Activated CD4-positive, alpha-beta T cell treated with anti-CD3 and anti-CD28 coated beads, Interleukin-2, Interleukin-6, amounts not matched to agents 100 ng/mL and 50 ng/mL, durations not matched to agents 16 hours and 8 hours (primary cell): ENCODE results near the gene AP5B1.
"Not testable (repeated sequence)": the region's sequence is repeated elsewhere in the genome, so short reads cannot be mapped to it uniquely, and the experiment has no call there.

Experiments used
- DNase-seq: peaks from one replicate; pipeline ENCODE4 v3.0.0-alpha.2; 2020

AP5B1 gene

GRCh38 chr11:65762169-65762568 lies 18.6 kb downstream of the AP5B1 start:
- DNase-seq = not testable (repeated sequence)

GRCh38 chr11:65745049-65745448 lies 35.7 kb downstream of the AP5B1 start:
- no peak for DNase-seq

DNA sequence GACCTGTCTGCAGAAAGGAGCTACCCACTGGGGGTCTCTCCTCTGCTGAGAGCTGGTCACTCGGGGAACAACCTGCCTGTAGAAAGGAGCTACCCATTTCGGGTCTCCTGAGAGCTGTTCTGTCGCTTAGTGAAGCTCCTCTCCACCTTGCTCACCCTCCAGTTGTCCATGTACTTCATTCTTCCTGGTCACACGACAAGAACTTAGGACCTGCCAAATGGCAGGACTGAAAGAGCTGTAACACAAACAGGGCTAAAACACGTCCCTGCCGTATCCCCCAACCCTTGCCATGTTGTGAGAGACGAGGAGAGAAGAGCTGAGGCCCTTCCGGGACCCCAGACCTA lies 36.1 kb downstream of the AP5B1 start:
- DNase-seq = no peak

DNA sequence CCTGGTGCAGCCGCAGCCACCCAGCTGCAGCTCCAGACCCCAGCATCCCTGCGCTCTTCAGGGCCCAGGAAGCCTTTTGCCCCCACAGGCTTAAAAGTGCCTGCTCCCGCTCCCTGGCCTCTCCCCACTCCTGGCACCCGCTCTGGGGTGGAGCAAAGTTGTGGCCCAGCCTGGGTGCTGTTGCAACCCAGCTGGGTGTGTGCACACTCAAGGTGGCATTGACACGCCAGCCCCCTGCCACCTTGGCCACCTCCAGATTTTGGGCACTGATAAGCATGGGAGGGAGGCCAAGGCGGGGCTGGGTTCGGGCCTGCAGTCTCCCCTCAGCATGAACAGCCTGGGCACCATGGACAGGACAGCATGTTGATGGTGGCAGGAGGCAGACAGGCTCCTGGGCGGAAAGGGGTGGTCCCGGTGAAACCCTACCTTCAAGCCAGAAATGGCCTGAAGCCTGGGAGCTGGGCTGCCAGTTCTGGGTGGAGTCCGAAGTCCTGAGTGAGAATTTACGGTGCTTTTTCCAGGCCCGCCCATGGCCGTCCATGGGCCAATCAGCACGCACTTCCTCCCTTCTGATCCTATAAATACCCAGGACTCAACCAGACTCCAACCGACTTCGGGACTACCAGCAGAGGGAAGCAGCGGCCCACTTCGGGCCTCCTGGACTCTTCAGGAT lies 36.6 kb downstream of the AP5B1 start:
- DNase-seq = peak; percentile 9

DNA sequence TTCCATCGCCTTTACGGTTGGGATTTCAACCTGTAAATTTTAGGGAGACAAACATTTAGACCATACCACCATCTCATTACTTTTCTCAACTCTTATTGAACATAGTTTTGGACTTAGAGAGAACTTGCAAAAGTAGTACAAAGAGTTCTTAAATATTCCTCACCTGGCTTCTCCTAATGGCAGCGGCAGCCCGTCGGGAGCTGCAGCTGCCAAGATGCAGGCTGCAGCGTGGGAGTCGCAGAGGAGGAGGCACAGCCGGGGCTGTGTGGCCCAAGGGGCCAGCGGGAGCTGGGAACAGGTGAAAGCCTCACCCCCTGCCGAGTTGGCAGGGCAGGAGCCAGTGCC lies 37.1 kb downstream of the AP5B1 start:
- no peak for DNase-seq

- DNase-seq = no peak
These were observed 38.4 kb downstream of the AP5B1 start for GRCh38 chr11:65742353-65742752.

DNA sequence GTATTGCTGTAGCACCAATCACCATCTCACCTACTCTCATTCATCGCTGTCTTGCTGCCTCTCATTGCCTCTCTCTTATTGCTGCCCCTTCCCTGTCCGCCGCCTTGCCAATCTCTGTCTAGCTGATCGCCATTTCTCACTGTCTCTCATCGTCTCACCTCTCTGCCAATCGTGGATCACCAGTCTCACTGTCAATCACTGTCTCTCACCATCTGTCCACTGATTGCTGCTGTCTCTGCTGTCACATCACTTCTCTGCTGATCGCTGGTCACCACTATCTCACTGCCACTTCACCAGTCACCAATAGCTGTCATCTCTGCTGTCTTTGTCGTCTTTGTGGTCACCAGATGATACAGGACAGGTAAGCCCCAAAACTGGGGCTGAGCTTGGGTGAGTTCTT lies 39.6 kb downstream of the AP5B1 start:
- no peak for DNase-seq

DNA sequence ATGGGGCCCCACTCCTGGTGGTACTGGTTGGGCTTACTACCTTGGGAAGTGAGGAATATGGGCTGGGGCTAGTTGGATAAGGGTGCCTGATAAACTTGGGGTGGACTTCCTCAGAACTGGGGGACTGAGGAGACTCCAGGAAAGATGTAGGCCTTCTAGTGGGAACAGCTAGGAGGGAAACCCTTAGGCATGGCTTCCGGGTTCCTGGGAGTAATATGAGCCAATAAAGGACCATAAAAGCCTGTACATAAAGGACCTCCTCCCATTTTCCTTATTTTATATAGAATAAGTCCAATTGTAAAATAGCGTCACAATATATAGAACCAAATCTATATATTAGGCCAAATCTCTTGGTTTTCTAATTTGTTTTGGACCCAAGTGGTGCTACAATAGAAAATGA lies 41.8 kb downstream of the AP5B1 start:
- DNase-seq = no peak

DNA sequence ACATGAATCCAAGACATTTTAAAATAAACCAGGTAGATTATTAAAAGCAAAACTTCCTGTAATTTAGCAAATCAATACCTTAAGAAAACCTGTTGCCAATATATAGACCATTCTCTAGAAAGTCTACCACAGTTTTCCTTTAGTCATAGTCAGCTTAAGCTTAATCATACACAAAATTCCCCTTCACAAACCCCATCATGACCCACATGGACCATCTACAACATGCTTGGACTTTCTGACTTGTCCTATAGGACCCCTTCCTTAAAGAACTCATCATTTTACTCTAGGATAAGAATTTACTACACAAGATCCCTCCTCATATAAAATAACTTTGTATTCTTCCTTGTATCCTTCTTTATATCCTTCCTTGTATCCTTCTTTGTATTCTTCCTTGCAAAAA lies 44.0 kb downstream of the AP5B1 start:
- DNase-seq = no peak

DNA sequence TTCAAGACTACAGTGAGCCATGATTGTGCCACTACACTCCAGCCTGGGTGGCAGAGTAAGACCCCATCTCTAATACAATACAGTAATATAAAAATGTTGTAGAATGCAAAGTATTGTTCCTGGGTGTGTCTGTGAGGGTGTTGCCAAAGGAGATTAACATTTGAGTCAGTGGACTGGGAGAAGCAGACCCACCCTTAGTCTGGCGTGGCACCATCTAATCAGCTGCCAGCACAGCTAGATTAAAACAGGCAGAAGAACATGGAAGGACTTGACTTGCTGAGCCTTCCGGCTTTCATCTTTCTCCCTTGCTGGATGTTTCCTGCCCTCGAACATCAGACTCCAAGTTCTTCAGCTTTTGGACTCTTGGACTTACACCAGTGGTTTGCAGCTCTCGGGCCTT lies 45.7 kb downstream of the AP5B1 start:
- DNase-seq = not testable (repeated sequence)

DNA sequence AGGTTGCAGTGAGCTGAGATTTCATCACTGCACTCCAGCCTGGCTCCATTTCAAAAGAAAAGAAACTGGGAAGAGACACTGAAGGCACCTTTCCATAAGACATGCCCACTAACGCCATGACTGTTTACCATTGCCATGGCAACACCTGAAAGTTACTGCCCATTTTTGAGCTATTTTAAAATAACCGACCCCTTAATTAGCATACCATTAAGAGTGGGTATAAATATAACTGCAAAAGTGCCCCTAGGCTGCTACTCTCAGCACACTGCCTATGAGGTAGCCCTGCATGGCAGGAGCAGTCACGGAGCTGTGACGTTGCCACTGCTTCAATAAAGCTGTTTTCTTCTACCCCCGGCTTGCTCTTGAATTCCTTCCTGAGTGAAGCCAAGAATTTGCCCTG lies 50.3 kb downstream of the AP5B1 start:
- DNase-seq = no peak

- no peak for DNase-seq
These were observed 52.9 kb downstream of the AP5B1 start for GRCh38 chr11:65727865-65728264.

GRCh38 chr11:65726660-65727059 lies 54.1 kb downstream of the AP5B1 start:
- no peak for DNase-seq
